A549 (cell line): ENCODE data around the gene MUC6. TPM values are rescaled to one million over a fixed set of nuclear protein-coding genes. Genes with fewer than 3 reads are reported as not detected.
A peak's percentile ranks its signal among the peaks of the same experiment; 100 is the strongest.

Experiments used
- ATAC-seq, 2 experiments: fragments of 200-7000 bp in 1 of 2; fragments of >200 bp in 1 of 2; cut with Nextera tagmentation in 1 of 2; cut with Tn5 transposase in 1 of 2; 3 replicates each; pipeline versions ENCODE4 v1.8.0 to v1.9.1; 2018 to 2020; ENCODE audit warnings: mild to moderate bottlenecking in 1 of 2, moderate library complexity in 1 of 2
- CTCF ChIA-PET: fragments of 300-600 bp; sonication (Branson Sonifier 250); formaldehyde crosslinking; extraction: SDS; loops from one replicate; lab custom pipeline; 2021; ENCODE audit warnings: antibody characterized with exemption, inconsistent platforms; lab: Yijun Ruan, JAX
- POLR2A ChIA-PET: fragments of 350-600 bp; formaldehyde crosslinking; extraction: SDS; loops from one replicate; lab custom pipeline; 2021; ENCODE audit warnings: antibody characterized with exemption, inconsistent platforms; lab: Yijun Ruan, JAX
- DNase-seq, 2 experiments: peaks; one replicate each; pipeline versions ENCODE4 v3.0.0 to v3.0.0-alpha.2; 2011 to 2016; ENCODE audit warnings: low read depth in 1 of 2, low spot score in 1 of 2
- FAIRE-seq: peaks from 2 replicates; lab custom pipeline; 2011; peaks lifted over from hg19 to GRCh38; lab: Jason Lieb, UNC
- H3K27ac ChIP-seq, 2 experiments: fragments of >200 bp; sonication (Bioruptor Twin); formaldehyde crosslinking; 3 replicates each; pipeline ENCODE4 v1.5.1; 2016 to 2017
- H3K4me1 ChIP-seq: fragments of >200 bp; sonication (Bioruptor Twin); formaldehyde crosslinking; 3 replicates; pipeline ENCODE4 v1.6.1; 2016
- H3K4me2 ChIP-seq: fragments of >200 bp; sonication (Bioruptor Twin); formaldehyde crosslinking; 3 replicates; pipeline ENCODE4 v1.6.1; 2016
- H3K4me3 ChIP-seq: fragments of >200 bp; sonication (Bioruptor Twin); formaldehyde crosslinking; 3 replicates; pipeline ENCODE4 v1.5.1; 2016
- H3K9me3 ChIP-seq: fragments of >200 bp; sonication (Bioruptor Twin); formaldehyde crosslinking; 3 replicates; pipeline ENCODE4 v1.6.1; 2016
- CBX2 ChIP-seq: fragments of 200-600 bp; sonication (generic); IDR thresholded peaks from 2 replicates; pipeline ENCODE4 v1.6.1; 2016; ENCODE audit warnings: low read depth, mild to moderate bottlenecking, borderline replicate concordance
- CHD2 ChIP-seq: fragments of 150-350 bp; IDR thresholded peaks from 2 replicates; pipeline ENCODE4 v1.6.1; 2014; ENCODE audit warnings: low read length; ENCODE audit not compliant: partially characterized antibody
- EHF ChIP-seq: fragments of 250-450 bp; sonication (Bioruptor Pico); IDR thresholded peaks from 2 replicates; pipeline ENCODE4 v1.5.0; 2020; ENCODE audit warnings: mild to moderate bottlenecking
- ESRRA ChIP-seq: fragments of 150-350 bp; IDR thresholded peaks from 2 replicates; pipeline ENCODE4 v1.6.1; 2014; ENCODE audit warnings: mild to moderate bottlenecking, low read length, borderline replicate concordance
- FOSB ChIP-seq: fragments of 250-450 bp; sonication (Bioruptor Pico); IDR thresholded peaks from 2 replicates; pipeline ENCODE4 v1.5.0; 2020; ENCODE audit warnings: mild to moderate bottlenecking, moderate library complexity
- HDAC2 ChIP-seq: fragments of 200-600 bp; sonication (generic); IDR thresholded peaks from 2 replicates; pipeline ENCODE4 v1.6.1; 2016
- HOXB5 ChIP-seq: fragments of 250-450 bp; sonication (Bioruptor Pico); IDR thresholded peaks from 2 replicates; pipeline ENCODE4 v1.5.0; 2020; ENCODE audit warnings: mild to moderate bottlenecking, moderate library complexity
- KDM1A ChIP-seq: fragments of 200-600 bp; sonication (generic); IDR thresholded peaks from 2 replicates; pipeline ENCODE4 v1.6.1; 2016; ENCODE audit warnings: low read depth, mild to moderate bottlenecking
- KDM5A ChIP-seq: fragments of 200-600 bp; sonication (generic); IDR thresholded peaks from 2 replicates; pipeline ENCODE4 v1.6.1; 2016; ENCODE audit warnings: antibody characterized with exemption, mild to moderate bottlenecking
- MAZ ChIP-seq: fragments of 150-350 bp; IDR thresholded peaks from 2 replicates; pipeline ENCODE4 v1.6.1; 2014; ENCODE audit warnings: antibody characterized with exemption, low read depth, low read length, borderline replicate concordance
- PHF8 ChIP-seq: fragments of 200-600 bp; sonication (generic); IDR thresholded peaks from 2 replicates; pipeline ENCODE4 v1.6.1; 2016; ENCODE audit warnings: low read depth, mild to moderate bottlenecking, antibody characterized with exemption, moderate library complexity, borderline replicate concordance
- POLR2AphosphoS2 ChIP-seq: conservative IDR thresholded peaks from 2 replicates; pipeline ENCODE4 v1.6.1; 2012; ENCODE audit warnings: low read length, improper control_type of control experiment, inconsistent platforms
- RFX5 ChIP-seq: fragments of 450-650 bp; IDR thresholded peaks from 2 replicates; pipeline ENCODE4 v1.7.1; 2014; ENCODE audit warnings: antibody characterized with exemption, mild to moderate bottlenecking, moderate library complexity
- RNF2 ChIP-seq: fragments of 200-600 bp; sonication (generic); IDR thresholded peaks from 2 replicates; pipeline ENCODE4 v1.6.1; 2016; ENCODE audit warnings: low read depth, mild to moderate bottlenecking, antibody characterized with exemption, moderate library complexity, borderline replicate concordance
- TFCP2L1 ChIP-seq: fragments of 250-450 bp; sonication (Bioruptor Pico); IDR thresholded peaks from 2 replicates; pipeline ENCODE4 v1.5.0; 2021; ENCODE audit warnings: mild to moderate bottlenecking
- TP53 ChIP-seq: fragments of 250-450 bp; sonication (Bioruptor Pico); IDR thresholded peaks from 2 replicates; pipeline ENCODE4 v1.5.0; 2021; ENCODE audit warnings: mild to moderate bottlenecking, moderate library complexity
- ZSCAN20 ChIP-seq: fragments of 250-450 bp; sonication (Bioruptor Pico); IDR thresholded peaks from 2 replicates; pipeline ENCODE4 v1.8.0; 2022; ENCODE audit warnings: mild to moderate bottlenecking, moderate library complexity
- WGBS: methylation state at CpG from one replicate; pipeline ENCODE4 v1.1.6; 2017; ENCODE audit errors: missing lambda C conversion rate; 5-methylcytosine and 5-hydroxymethylcytosine counted together
- polyA plus RNA-seq, 4 experiments: library from polyadenylated mRNA; depleted of rRNA in 3 of 4; stranded (reverse); fragments of >200 nt; fragmentation: RNase III in 1 of 4; extraction: RNeasy Plus Mini Kit Qiagen cat#74134 plus additional on column Dnase treatment in 1 of 4; gene quantifications; 2 replicates in 3 of 4; 3 replicates in 1 of 4; pipeline ENCODE4 v1.2.3, GENCODE V29; 2011 to 2017
- TF ChIP-seq, protein P1 (sequence below): fragments of >200 bp; sonication (Bioruptor Twin); formaldehyde crosslinking; IDR thresholded peaks from 2 replicates; pipeline ENCODE4 v1.6.1; 2016
- TF ChIP-seq, protein P2 (sequence below): IDR thresholded peaks from 2 replicates; pipeline ENCODE4 v1.6.1; 2012
- TF ChIP-seq, protein P3 (sequence below): fragments of 150-350 bp; IDR thresholded peaks from 2 replicates; pipeline ENCODE4 v1.6.1; 2014; ENCODE audit warnings: low read depth, mild to moderate bottlenecking, low read length
- TF ChIP-seq, protein P4 (sequence below): fragments of 250-450 bp; sonication (Bioruptor Pico); IDR thresholded peaks from 2 replicates; pipeline ENCODE4 v1.5.0; 2021; ENCODE audit warnings: mild to moderate bottlenecking, moderate library complexity, borderline replicate concordance

The MUC6 gene
- polyA plus RNA-seq, 2 of the 4 experiments (the other 2 are of a cell fraction): not detected

DNA sequence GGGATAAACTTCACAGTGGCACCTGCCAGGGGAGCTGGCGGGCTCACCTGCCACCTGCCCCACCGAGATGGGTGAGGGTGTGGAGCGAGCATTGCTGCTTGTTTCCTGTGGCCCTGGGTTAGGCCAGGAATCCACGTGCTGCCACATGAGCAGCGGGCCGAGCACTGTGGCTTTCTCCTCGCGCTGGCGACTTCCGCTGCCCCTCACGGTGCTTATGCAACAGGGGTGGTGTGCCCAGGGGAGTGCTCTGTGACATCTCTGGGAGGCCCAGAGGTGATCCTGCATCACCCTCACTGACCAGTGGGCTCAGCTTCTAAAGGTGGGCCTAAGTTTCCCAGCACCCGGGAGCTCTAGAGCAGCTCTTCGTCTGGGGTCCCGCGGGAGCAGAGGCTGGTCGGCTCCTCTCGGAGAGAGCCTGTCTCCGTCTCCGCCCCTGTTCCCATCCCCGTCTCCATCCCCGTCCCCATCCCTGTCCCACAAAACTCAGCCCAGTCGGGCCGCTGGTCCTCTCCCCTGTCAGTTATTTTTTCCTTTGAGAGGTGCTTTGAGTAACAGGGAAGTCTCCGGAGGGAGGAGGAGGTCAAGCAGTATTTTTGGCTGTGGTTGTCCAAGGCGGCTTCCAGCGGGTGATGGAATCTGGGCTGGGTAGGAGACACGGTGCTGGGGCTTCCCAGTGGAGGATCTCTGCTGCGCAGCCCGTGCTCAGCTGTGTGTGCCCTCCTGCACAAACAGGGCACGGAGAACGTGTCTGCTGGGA lies 68.3 kb downstream of the MUC6 start:
- no peak overlapping the region for H3K4me3 ChIP-seq
- H3K4me1 ChIP-seq: peaks cover 6% of the 10 kb centered on the region; the same call in 1 of the 3 replicates
- WGBS: 92% methylated on average over 31 of the region's 31 CpGs
- TF ChIP-seq POLR2AphosphoS2 (no peak), TP53 (CRISPR knock-in tag) (no peak), ZSCAN20 (CRISPR knock-in tag) (no peak), FOSB (CRISPR knock-in tag) (no peak), KDM5A (no peak)
- TF ChIP-seq, protein P1, sequence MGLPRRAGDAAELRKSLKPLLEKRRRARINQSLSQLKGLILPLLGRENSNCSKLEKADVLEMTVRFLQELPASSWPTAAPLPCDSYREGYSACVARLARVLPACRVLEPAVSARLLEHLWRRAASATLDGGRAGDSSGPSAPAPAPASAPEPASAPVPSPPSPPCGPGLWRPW: no peak
- TF ChIP-seq, all 56 proteins: peak for 0
- DNase-seq: no peak
- no peak for FAIRE-seq
- ChIA-PET POLR2A (no interaction called here), CTCF (interaction anchor here (0.6 to 1.6 kb wide), 4 partner anchors 15 to 82 kb away, joined by 3 to 4 read pairs (median 4); no protein-coding TSS in a partner anchor)
- Histone ChIP-seq H3K4me2 (no peak overlapping the region), H3K9me3 (peaks cover 2% of the 10 kb centered on the region; the same call in 1 of the 3 replicates), H3K27ac (no peak overlapping the region)
- no peak for ATAC-seq

DNA sequence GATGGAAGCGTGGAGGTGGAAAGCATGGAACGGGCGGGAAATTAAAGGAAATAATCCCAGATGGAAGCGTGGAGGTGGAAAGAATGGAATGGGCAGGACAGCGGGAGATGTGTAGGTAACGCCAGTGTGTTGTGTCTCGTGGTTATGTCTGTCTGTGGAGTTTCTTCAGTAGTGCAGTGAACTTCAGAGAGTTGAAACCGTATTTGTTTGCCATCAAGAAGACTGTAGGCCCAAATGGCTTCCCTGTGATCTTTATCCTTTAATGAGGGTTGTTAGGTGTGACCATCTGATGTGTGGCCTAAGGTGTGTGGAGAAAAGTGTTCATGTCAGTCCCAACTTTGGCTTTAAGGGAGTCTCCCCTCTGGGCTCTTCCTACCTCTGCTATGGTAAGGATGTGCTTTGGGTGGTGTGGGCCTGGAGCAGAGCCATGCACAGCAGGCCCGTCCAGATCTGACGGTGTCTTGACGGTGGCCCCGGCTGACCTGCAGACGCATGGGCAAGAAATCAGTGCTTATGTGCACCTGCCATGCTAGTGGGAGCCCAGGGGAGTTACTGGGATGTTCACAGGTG lies 71.2 kb downstream of the MUC6 start:
- ChIA-PET POLR2A (no interaction called here), CTCF (no interaction called here)
- Histone ChIP-seq H3K4me1 (peaks cover 6% of the 10 kb centered on the region; the same call in 1 of the 3 replicates), H3K4me3 (no peak overlapping the region), H3K4me2 (no peak overlapping the region), H3K9me3 (peaks cover 2% of the 10 kb centered on the region; the same call in 1 of the 3 replicates), H3K27ac (no peak overlapping the region)
- FAIRE-seq (no peak), ATAC-seq (peak in 1 of 2 experiments; percentile 54; a peak in 2 of 6 replicates), DNase-seq (no peak)
- whole genome bisulfite sequencing: 89% methylated on average over 13 of the region's 13 CpGs
- TF ChIP-seq FOSB (CRISPR knock-in tag) (no peak), CBX2 (no peak), KDM1A (no peak), POLR2AphosphoS2 (no peak), HOXB5 (CRISPR knock-in tag) (no peak), EHF (no peak), HDAC2 (no peak), ESRRA (no peak), CHD2 (no peak), TFCP2L1 (CRISPR knock-in tag) (no peak), PHF8 (no peak), MAZ (no peak), RNF2 (no peak), RFX5 (no peak)
- TF ChIP-seq, protein P2, sequence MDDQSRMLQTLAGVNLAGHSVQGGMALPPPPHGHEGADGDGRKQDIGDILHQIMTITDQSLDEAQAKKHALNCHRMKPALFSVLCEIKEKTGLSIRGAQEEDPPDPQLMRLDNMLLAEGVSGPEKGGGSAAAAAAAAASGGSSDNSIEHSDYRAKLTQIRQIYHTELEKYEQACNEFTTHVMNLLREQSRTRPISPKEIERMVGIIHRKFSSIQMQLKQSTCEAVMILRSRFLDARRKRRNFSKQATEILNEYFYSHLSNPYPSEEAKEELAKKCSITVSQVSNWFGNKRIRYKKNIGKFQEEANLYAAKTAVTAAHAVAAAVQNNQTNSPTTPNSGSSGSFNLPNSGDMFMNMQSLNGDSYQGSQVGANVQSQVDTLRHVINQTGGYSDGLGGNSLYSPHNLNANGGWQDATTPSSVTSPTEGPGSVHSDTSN: no peak
- TF ChIP-seq, protein P3, sequence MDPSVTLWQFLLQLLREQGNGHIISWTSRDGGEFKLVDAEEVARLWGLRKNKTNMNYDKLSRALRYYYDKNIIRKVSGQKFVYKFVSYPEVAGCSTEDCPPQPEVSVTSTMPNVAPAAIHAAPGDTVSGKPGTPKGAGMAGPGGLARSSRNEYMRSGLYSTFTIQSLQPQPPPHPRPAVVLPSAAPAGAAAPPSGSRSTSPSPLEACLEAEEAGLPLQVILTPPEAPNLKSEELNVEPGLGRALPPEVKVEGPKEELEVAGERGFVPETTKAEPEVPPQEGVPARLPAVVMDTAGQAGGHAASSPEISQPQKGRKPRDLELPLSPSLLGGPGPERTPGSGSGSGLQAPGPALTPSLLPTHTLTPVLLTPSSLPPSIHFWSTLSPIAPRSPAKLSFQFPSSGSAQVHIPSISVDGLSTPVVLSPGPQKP: no peak
- TF ChIP-seq, protein P4, sequence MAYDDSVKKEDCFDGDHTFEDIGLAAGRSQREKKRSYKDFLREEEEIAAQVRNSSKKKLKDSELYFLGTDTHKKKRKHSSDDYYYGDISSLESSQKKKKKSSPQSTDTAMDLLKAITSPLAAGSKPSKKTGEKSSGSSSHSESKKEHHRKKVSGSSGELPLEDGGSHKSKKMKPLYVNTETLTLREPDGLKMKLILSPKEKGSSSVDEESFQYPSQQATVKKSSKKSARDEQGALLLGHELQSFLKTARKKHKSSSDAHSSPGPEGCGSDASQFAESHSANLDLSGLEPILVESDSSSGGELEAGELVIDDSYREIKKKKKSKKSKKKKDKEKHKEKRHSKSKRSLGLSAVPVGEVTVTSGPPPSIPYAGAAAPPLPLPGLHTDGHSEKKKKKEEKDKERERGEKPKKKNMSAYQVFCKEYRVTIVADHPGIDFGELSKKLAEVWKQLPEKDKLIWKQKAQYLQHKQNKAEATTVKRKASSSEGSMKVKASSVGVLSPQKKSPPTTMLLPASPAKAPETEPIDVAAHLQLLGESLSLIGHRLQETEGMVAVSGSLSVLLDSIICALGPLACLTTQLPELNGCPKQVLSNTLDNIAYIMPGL (CRISPR knock-in tag): no peak
